HepG2 (cell line): ENCODE data around the gene GNG13. TPM values are rescaled to one million over a fixed set of nuclear protein-coding genes. Genes with fewer than 3 reads are reported as not detected.

Experiments
- ATAC-seq: fragments of 200-7000 bp; cut with Tn5 transposase; 3 replicates; pipeline ENCODE4 v1.9.1; 2020; ENCODE audit warnings: mild to moderate bottlenecking, moderate library complexity
- BruUV-seq: library from RNA; stranded (reverse); fragments of 400-500 nt; replicated peaks from 2 replicates; lab custom pipeline; 2021; lab: Mats Ljungman, UMichigan
- CTCF ChIA-PET: fragments of 300-600 bp; formaldehyde crosslinking; extraction: SDS; loops from one replicate; lab custom pipeline; 2021; ENCODE audit warnings: low total read pairs, inconsistent platforms, low intra/inter-chr PET ratio; lab: Yijun Ruan, JAX
- POLR2A ChIA-PET: fragments of 350-600 bp; sonication (Branson Sonifier 250); formaldehyde crosslinking; loops from one replicate; lab custom pipeline; 2020; ENCODE audit warnings: antibody characterized with exemption, inconsistent platforms; lab: Yijun Ruan, JAX
- DNase-seq: peaks from one replicate; pipeline ENCODE4 v3.0.0-alpha.2; 2015; ENCODE audit warnings: low spot score
- FAIRE-seq: peaks from 3 replicates; lab custom pipeline; 2011; peaks lifted over from hg19 to GRCh38; lab: Jason Lieb, UNC
- H2AFZ ChIP-seq: one replicate; pipeline ENCODE4 v1.6.1; 2011; ENCODE audit warnings: low read length, inconsistent platforms
- H3K27ac ChIP-seq: fragments of 300-600 bp; 3 replicates; pipeline ENCODE4 v1.8.0; 2011; ENCODE audit warnings: mixed run types, mild to moderate bottlenecking, mixed read lengths, low read length, inconsistent platforms; ENCODE audit not compliant: insufficient read depth; ENCODE audit errors: extremely low read length
- H3K27me3 ChIP-seq, 2 experiments: fragments of 200-600 bp in 1 of 2; 2 replicates in 1 of 2; 3 replicates in 1 of 2; pipeline versions ENCODE4 v1.6.0 to v1.8.0; 2011; ENCODE audit warnings: low read length in 2 of 2, mild to moderate bottlenecking in 2 of 2, moderate library complexity in 2 of 2, inconsistent platforms in 1 of 2; ENCODE audit not compliant: insufficient read depth in 2 of 2, control insufficient read depth in 1 of 2
- H3K36me3 ChIP-seq, 2 experiments: fragments of 200-600 bp in 1 of 2; replicated peaks in 1 of 2; 2 replicates in 1 of 2; 3 replicates in 1 of 2; pipeline versions ENCODE4 v1.5.1 to v1.8.0; 2011; ENCODE audit warnings: low read length in 2 of 2, inconsistent platforms in 1 of 2; ENCODE audit not compliant: insufficient read depth in 2 of 2, control insufficient read depth in 1 of 2
- H3K4me1 ChIP-seq: 2 replicates; pipeline ENCODE4 v1.5.1; 2012; ENCODE audit warnings: low read length, inconsistent platforms; ENCODE audit not compliant: insufficient read depth
- H3K4me2 ChIP-seq: 2 replicates; pipeline ENCODE4 v1.6.0; 2011; ENCODE audit warnings: low read depth, low read length, inconsistent platforms
- H3K4me3 ChIP-seq, 3 experiments: fragments of 200-600 bp in 1 of 3; sonication (generic), shearing (Covaris generic) in 1 of 3; replicated peaks in 1 of 3; 2 replicates each; pipeline ENCODE4 v1.5.1; 2011 to 2016; ENCODE audit warnings: low read length in 3 of 3, inconsistent platforms in 2 of 3, low read depth in 2 of 3, mild to moderate bottlenecking in 2 of 3, control low read depth in 1 of 3, mixed read lengths in 1 of 3; ENCODE audit not compliant: insufficient read depth in 1 of 3
- H3K79me2 ChIP-seq: one replicate; pipeline ENCODE4 v1.6.1; 2011; ENCODE audit warnings: low read length, inconsistent platforms; ENCODE audit not compliant: insufficient read depth
- H3K9ac ChIP-seq: 2 replicates; pipeline ENCODE4 v1.6.0; 2011; ENCODE audit warnings: mild to moderate bottlenecking, low read depth, low read length, inconsistent platforms; ENCODE audit not compliant: insufficient read depth
- H3K9me3 ChIP-seq: 2 replicates; pipeline ENCODE4 v1.5.1; 2012; ENCODE audit warnings: mild to moderate bottlenecking, low read length
- H4K20me1 ChIP-seq: 2 replicates; pipeline ENCODE4 v1.6.0; 2011; ENCODE audit warnings: inconsistent platforms, mild to moderate bottlenecking, low read length, moderate library complexity; ENCODE audit not compliant: insufficient read depth
- AGO2 ChIP-seq: fragments of 200-400 bp; formaldehyde crosslinking; optimal IDR thresholded peaks from 2 replicates; pipeline ENCODE3; 2017; ENCODE audit warnings: mild to moderate bottlenecking, low read depth, low read length, moderate library complexity
- DPF2 ChIP-seq: sonication (generic); formaldehyde crosslinking; IDR thresholded peaks from 2 replicates; pipeline ENCODE4 v1.4.0; 2020; ENCODE audit warnings: mild to moderate bottlenecking, low read depth, missing genetic modification reagents, borderline replicate concordance
- MTA1 ChIP-seq: sonication (generic); formaldehyde crosslinking; IDR thresholded peaks from 2 replicates; pipeline ENCODE4 v1.4.0; 2020; ENCODE audit warnings: missing genetic modification reagents, mild to moderate bottlenecking, borderline replicate concordance
- WGBS: methylation state at CpG from one replicate; pipeline ENCODE4 v1.1.6; 2017; ENCODE audit warnings: low lambda C conversion rate; 5-methylcytosine and 5-hydroxymethylcytosine counted together
- in situ Hi-C: cut with HindIII; loops from 2 replicates; pipeline ENCODE4 v1.10.0; 2017; ENCODE audit warnings: low pct_unique_long_range_greater_than_20kb; ENCODE audit not compliant: extremely low pct_ligation_motif_present
- intact Hi-C: fragments of 100-400 bp; cut with micrococcal nuclease; formaldehyde crosslinking; loops from one replicate; pipeline ENCODE4 v1.10.0; 2022; ENCODE audit not compliant: unreplicated experiment
- polyA plus RNA-seq, 8 experiments: library from polyadenylated mRNA; depleted of rRNA in 3 of 8; stranded (reverse) in 7 of 8; unstranded in 1 of 8; fragments of >200 nt; fragmentation: Illumina TruSeq in 4 of 8; extraction: Trizol in 4 of 8; gene quantifications; 2 replicates each; pipeline versions ENCODE4 v1.2.1 to v1.2.3, GENCODE V29; 2011 to 2016; ENCODE audit warnings: low read depth in 4 of 8, missing spikeins in 1 of 8, mixed read lengths in 1 of 8; ENCODE audit not compliant: insufficient read depth in 1 of 8
- total RNA-seq, 5 experiments: library from RNA; depleted of rRNA; stranded (reverse); fragments of >200 nt; fragmentation: Illumina TruSeq; extraction: Trizol; gene quantifications; 2 replicates each; pipeline ENCODE4 v1.2.3, GENCODE V29; 2016; ENCODE audit warnings: low read depth in 1 of 5
- TF ChIP-seq, protein P1 (sequence below): sonication (generic); formaldehyde crosslinking; IDR thresholded peaks from 2 replicates; pipeline ENCODE4 v1.4.0; 2020; ENCODE audit warnings: missing genetic modification reagents
- TF ChIP-seq, protein P2 (sequence below): sonication (generic); formaldehyde crosslinking; IDR thresholded peaks from 2 replicates; pipeline ENCODE4 v1.4.0; 2020; ENCODE audit warnings: missing genetic modification reagents

Gene GNG13
- total and polyA plus RNA-seq, 2 of the 13 experiments (the other 11 are each of a cell fraction or from before 2014, with no cell fraction given) = not detected

DNA sequence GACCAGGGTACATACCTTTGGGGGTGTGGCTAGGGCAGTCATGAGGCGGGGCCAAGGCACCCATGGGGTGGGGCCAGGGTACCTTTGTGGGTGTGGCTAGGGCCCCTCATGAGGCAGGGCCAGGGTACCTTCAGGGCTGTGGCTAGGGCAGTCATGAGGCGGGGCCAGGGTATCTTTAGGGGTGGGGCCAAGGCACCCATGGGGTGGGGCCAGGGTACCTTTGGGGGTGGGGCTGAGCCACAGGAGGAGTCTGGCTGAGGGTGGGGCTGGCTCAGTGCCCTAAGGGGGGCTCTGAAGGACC lies 3.5 kb downstream of the GNG13 start (continued):
- TF ChIP-seq, protein P1, sequence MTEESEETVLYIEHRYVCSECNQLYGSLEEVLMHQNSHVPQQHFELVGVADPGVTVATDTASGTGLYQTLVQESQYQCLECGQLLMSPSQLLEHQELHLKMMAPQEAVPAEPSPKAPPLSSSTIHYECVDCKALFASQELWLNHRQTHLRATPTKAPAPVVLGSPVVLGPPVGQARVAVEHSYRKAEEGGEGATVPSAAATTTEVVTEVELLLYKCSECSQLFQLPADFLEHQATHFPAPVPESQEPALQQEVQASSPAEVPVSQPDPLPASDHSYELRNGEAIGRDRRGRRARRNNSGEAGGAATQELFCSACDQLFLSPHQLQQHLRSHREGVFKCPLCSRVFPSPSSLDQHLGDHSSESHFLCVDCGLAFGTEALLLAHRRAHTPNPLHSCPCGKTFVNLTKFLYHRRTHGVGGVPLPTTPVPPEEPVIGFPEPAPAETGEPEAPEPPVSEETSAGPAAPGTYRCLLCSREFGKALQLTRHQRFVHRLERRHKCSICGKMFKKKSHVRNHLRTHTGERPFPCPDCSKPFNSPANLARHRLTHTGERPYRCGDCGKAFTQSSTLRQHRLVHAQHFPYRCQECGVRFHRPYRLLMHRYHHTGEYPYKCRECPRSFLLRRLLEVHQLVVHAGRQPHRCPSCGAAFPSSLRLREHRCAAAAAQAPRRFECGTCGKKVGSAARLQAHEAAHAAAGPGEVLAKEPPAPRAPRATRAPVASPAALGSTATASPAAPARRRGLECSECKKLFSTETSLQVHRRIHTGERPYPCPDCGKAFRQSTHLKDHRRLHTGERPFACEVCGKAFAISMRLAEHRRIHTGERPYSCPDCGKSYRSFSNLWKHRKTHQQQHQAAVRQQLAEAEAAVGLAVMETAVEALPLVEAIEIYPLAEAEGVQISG (CRISPR knock-in tag) = no peak
- no peak for TF ChIP-seq MTA1 (CRISPR knock-in tag)
- TF ChIP-seq DPF2 (CRISPR knock-in tag) = no peak

DNA sequence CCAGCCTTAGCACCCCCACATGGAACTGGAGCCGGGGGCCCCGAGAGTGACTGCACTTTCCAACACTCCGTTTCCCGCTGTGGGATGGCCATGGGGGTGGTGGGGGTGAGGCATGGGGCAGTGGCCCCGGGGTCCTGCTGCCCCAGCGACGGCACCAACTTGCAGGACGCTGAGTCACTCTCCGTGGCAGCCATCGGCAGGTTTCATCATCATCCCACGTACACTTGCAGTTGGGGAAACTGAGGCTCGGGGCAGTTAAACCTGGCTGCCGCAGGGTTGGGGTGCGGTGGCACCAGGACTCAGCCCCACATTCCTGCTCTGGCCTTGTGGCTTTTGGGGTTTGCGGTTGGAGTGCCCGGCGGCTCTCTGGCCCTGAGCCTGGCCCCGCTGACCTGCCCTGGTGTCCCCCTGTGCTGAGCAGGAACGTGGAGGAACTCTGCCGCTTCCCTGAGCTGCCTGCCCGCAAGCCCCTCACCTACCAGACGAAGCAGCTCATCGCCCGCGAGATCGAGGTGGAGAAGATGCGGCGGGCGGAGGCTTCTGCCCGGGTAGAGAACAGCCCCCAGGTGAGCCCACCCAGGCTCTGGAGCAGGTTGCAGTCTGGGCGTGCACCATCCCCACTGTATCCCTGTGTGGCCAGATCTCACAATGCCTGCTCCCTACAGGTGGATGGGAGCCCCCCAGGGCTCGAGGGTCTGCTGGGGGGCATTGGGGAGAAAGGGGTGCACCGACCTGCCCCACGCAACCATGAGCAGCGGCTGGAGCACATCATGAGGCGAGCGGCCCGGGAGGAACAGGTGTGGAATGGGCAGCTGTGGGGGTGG lies 4.0 kb downstream of the GNG13 start:
- Histone ChIP-seq H4K20me1 (no peaks in the 10 kb centered on the region), H2AFZ (no peak overlapping the region), H3K36me3 (peaks cover 1 to 2% of the 10 kb centered on the region in 2 experiments; a peak in 2 of 5 replicates), H3K4me3 (no peak overlapping the region), H3K4me2 (no peak overlapping the region), H3K79me2 (no peaks in the 10 kb centered on the region), H3K27ac (no peak overlapping the region), H3K4me1 (no peaks in the 10 kb centered on the region), H3K9ac (no peak overlapping the region), H3K9me3 (no peaks in the 10 kb centered on the region), H3K27me3 (peaks cover 4 to 8% of the 10 kb centered on the region in 2 experiments; a peak in 4 of 5 replicates)
- in situ Hi-C loops (no loop called here), intact Hi-C loops (no loop called here)
- ChIA-PET POLR2A (no interaction called here), CTCF (no interaction called here)
- ATAC-seq (no peak), FAIRE-seq (no peak), DNase-seq (no peak)
- peak; percentile 38 for TF ChIP-seq AGO2
- TF ChIP-seq, protein P2, sequence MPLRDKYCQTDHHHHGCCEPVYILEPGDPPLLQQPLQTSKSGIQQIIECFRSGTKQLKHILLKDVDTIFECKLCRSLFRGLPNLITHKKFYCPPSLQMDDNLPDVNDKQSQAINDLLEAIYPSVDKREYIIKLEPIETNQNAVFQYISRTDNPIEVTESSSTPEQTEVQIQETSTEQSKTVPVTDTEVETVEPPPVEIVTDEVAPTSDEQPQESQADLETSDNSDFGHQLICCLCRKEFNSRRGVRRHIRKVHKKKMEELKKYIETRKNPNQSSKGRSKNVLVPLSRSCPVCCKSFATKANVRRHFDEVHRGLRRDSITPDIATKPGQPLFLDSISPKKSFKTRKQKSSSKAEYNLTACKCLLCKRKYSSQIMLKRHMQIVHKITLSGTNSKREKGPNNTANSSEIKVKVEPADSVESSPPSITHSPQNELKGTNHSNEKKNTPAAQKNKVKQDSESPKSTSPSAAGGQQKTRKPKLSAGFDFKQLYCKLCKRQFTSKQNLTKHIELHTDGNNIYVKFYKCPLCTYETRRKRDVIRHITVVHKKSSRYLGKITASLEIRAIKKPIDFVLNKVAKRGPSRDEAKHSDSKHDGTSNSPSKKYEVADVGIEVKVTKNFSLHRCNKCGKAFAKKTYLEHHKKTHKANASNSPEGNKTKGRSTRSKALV (CRISPR knock-in tag) = no peak
- BruUV-seq = no TSS peak
- 97% methylated on average over 22 of the region's 38 CpGs for WGBS
